GM18870 (cell line): ENCODE measurements around the gene ARHGAP26.

Experiments used
- ATAC-seq: cut with Tn5 transposase; IDR thresholded peaks from one replicate; pipeline ENCODE4 v1.9.1; 2021; ENCODE audit warnings: moderate library complexity; ENCODE audit not compliant: unreplicated experiment

The ARHGAP26 gene

GRCh38 chr5:143228597-143229293, 458.6 kb downstream of the ARHGAP26 start:
- ATAC-seq, result no peak

- peak; percentile 38 for ATAC-seq
Measured at GRCh38 chr5:143229426-143229895, 459.3 kb downstream of the ARHGAP26 start.

- ATAC-seq, result peak; percentile 85
Measured at GRCh38 chr5:143229896-143230675, 459.9 kb downstream of the ARHGAP26 start.

GRCh38 chr5:143230676-143230996, 460.5 kb downstream of the ARHGAP26 start:
- ATAC-seq, result no peak

- no peak for ATAC-seq
Measured at GRCh38 chr5:143231416-143231815, 461.2 kb downstream of the ARHGAP26 start.

GRCh38 chr5:143231973-143232812, 462.0 kb downstream of the ARHGAP26 start:
- ATAC-seq, result no peak

- ATAC-seq, result no peak
Measured at GRCh38 chr5:143233031-143233430, 462.9 kb downstream of the ARHGAP26 start.

GRCh38 chr5:143234162-143234842, 464.1 kb downstream of the ARHGAP26 start:
- no peak for ATAC-seq

- no peak for ATAC-seq
Measured at GRCh38 chr5:143235423-143235822, 465.2 kb downstream of the ARHGAP26 start.

- ATAC-seq, result no peak
Measured at GRCh38 chr5:143236682-143237081, 466.5 kb downstream of the ARHGAP26 start.

- ATAC-seq, result no peak
Measured at GRCh38 chr5:143237664-143238063, 467.5 kb downstream of the ARHGAP26 start.

- ATAC-seq, result no peak
Measured at GRCh38 chr5:143238620-143239019, 468.4 kb downstream of the ARHGAP26 start.

GRCh38 chr5:143239882-143240518, 469.8 kb downstream of the ARHGAP26 start:
- no peak for ATAC-seq

- ATAC-seq, result no peak
Measured at GRCh38 chr5:143241892-143242291, 471.7 kb downstream of the ARHGAP26 start.

- ATAC-seq, result no peak
Measured at GRCh38 chr5:143243103-143243502, 472.9 kb downstream of the ARHGAP26 start.

- ATAC-seq, result no peak
Measured at GRCh38 chr5:143244000-143244736, 474.0 kb downstream of the ARHGAP26 start.

- no peak for ATAC-seq
Measured at GRCh38 chr5:143244990-143245389, 474.8 kb downstream of the ARHGAP26 start.

GRCh38 chr5:143245929-143246561, 475.9 kb downstream of the ARHGAP26 start:
- no peak for ATAC-seq

GRCh38 chr5:143247134-143247815, 477.1 kb downstream of the ARHGAP26 start:
- no peak for ATAC-seq
